Psoas muscle (tissue), 8 donors: ENCODE measurements around the gene BICD1. TPM values are rescaled to one million over a fixed set of nuclear protein-coding genes. Genes with fewer than 3 reads are reported as not detected.

ENCODE experiments used
- ATAC-seq, 4 donors: fragments of 200-7000 bp; cut with Tn5 transposase; one replicate each; pipeline ENCODE4 v1.9.1; 2020; ENCODE audit warnings: moderate library complexity in 3 of 4, mild to moderate bottlenecking in 2 of 4
- DNase-seq, 2 donors: peaks; one replicate each; pipeline ENCODE4 v3.0.0-alpha.2; 2020
- H3K27ac ChIP-seq: fragments of 200-600 bp; one replicate; pipeline ENCODE4 v1.8.0; 2022
- H3K27me3 ChIP-seq, 3 donors: fragments of 200-600 bp in 1 of 3; one replicate each; pipeline versions ENCODE4 v1.6.1 to v1.8.0; 2013 to 2022; ENCODE audit warnings: low read length in 2 of 3, mild to moderate bottlenecking in 2 of 3, moderate library complexity in 1 of 3; ENCODE audit not compliant: insufficient read depth in 3 of 3
- H3K36me3 ChIP-seq, 2 donors: fragments of 200-600 bp in 1 of 2; one replicate each; pipeline versions ENCODE4 v1.6.1 to v1.8.0; 2013 to 2022; ENCODE audit warnings: low read depth in 1 of 2, mild to moderate bottlenecking in 1 of 2, moderate library complexity in 1 of 2; ENCODE audit not compliant: insufficient read depth in 1 of 2
- H3K4me1 ChIP-seq: fragments of 200-600 bp; one replicate; pipeline ENCODE4 v1.8.0; 2022
- H3K4me3 ChIP-seq: fragments of 200-600 bp; one replicate; pipeline ENCODE4 v1.8.0; 2022; ENCODE audit warnings: mild to moderate bottlenecking
- H3K9me3 ChIP-seq: fragments of 200-600 bp; one replicate; pipeline ENCODE4 v1.8.0; 2022
- WGBS, 3 donors: extraction: QIAGEN DNeasy Blood & Tissue Kit; methylation state at CpG; one replicate each; pipeline versions ENCODE4 v1.1.6 to v1.1.7; 2013; 5-methylcytosine and 5-hydroxymethylcytosine counted together
- intact Hi-C, 2 donors: fragments of 100-400 bp; cut with DNase I; formaldehyde crosslinking; loops; one replicate each; pipeline versions ENCODE4 v1.11.0 to v1.14.2; 2022
- polyA plus RNA-seq, 3 donors: library from polyadenylated mRNA; stranded (reverse); fragments of 200-250 nt; gene quantifications; one replicate each; pipeline ENCODE4 v1.2.3, GENCODE V29; 2013
- total RNA-seq, 4 donors: library from RNA; stranded (reverse); fragmentation: NEBNext Ultra II Directional in 2 of 4; extraction: Animal tissue kit (Norgen Biotek cat#: 25700) in 2 of 4; gene quantifications; one replicate each; pipeline versions ENCODE4 v1.2.1 to v1.2.4, GENCODE V29; 2021 to 2023
- TF ChIP-seq, protein P1 (sequence below): fragments of 200-600 bp; IDR thresholded peaks from one replicate; pipeline ENCODE4 v1.8.0; 2022; ENCODE audit warnings: antibody characterized with exemption
- donor health status: healthy with polysubstance abuse.
- donor health status: DM: no; HTN: no; CAD: no; lungs with moderate emphysema.
- donor health status: Bipolar disorder and iron deficiency.
- donor health status: healthy.
- donor health status: DM: yes; HTN: yes; CAD: no.
- donor health status: DM: no; HTN: no; CAD: no.
- donor health status: DM: no; HTN: no; CAD: no.
- donor health status: DM: yes; HTN: yes; CAD: no.

The BICD1 gene
- total and polyA plus RNA-seq, 7 donors, result 0.55 to 9.8 (median 2.8) TPM

DNA sequence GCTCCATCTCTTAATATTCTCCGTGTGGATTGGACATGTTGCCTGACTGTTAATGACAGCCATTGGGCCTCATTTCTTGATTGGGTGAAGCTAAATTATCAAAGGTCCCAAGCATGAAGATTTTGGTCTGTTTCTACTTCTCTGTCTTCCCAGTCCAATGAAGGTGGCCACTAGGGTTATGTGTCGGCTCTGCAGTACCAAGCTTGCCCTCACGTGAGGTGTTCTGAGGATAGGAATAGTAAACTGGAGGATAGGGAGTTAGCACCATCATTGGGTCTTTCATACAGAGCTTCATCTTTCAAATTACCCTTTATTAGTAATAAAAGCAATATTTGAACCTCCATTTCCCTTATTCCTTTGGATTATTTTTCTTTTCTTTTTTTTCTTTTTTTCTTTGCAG lies 21.9 kb upstream of the BICD1 start:
- Histone ChIP-seq H3K27me3 (no peaks in the 10 kb centered on the region), H3K4me3 (no peak overlapping the region), H3K36me3 (no peaks in the 10 kb centered on the region), H3K27ac (no peak overlapping the region), H3K9me3 (no peaks in the 10 kb centered on the region), H3K4me1 (no peaks in the 10 kb centered on the region)
- TF ChIP-seq, protein P1, sequence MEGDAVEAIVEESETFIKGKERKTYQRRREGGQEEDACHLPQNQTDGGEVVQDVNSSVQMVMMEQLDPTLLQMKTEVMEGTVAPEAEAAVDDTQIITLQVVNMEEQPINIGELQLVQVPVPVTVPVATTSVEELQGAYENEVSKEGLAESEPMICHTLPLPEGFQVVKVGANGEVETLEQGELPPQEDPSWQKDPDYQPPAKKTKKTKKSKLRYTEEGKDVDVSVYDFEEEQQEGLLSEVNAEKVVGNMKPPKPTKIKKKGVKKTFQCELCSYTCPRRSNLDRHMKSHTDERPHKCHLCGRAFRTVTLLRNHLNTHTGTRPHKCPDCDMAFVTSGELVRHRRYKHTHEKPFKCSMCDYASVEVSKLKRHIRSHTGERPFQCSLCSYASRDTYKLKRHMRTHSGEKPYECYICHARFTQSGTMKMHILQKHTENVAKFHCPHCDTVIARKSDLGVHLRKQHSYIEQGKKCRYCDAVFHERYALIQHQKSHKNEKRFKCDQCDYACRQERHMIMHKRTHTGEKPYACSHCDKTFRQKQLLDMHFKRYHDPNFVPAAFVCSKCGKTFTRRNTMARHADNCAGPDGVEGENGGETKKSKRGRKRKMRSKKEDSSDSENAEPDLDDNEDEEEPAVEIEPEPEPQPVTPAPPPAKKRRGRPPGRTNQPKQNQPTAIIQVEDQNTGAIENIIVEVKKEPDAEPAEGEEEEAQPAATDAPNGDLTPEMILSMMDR, result no peak
- DNase-seq (no peak), ATAC-seq (no peak)
- intact Hi-C loops, result no loop called here
- 86 to 96% (median 92%) methylated on average over 3 of the region's 3 CpGs for WGBS, 3 donors

DNA sequence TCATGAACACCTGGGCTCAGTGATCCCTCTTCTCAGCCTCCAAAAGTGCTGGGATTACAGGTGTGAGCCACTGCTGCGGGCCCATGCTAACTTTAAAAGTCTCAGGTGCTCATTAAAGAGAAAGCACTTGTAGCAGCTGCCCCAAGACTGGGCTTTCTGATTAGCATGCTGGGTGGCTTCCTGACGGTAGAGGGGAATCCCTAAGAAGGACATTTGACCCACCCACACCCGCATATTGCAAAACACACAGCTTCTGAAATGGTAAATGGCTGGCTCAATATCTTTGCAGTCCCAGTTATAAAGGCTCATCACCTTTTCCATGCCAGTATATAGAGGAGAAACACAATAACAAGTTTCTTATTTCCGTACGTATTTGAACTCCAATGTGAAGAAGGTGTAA lies 19.3 kb upstream of the BICD1 start:
- no peak overlapping the region for H3K27ac ChIP-seq
- intact Hi-C loops, result no loop called here
- H3K36me3 ChIP-seq, result no peaks in the 10 kb centered on the region
- no peak overlapping the region for H3K4me3 ChIP-seq
- TF ChIP-seq, protein P1, result no peak
- 78 to 85% (median 84%) methylated on average over 5 of the region's 5 CpGs for WGBS, 3 donors
- H3K4me1 ChIP-seq, result no peaks in the 10 kb centered on the region
- ATAC-seq (no peak), DNase-seq (no peak)
- H3K9me3 ChIP-seq, result no peaks in the 10 kb centered on the region
- H3K27me3 ChIP-seq, result no peaks in the 10 kb centered on the region

DNA sequence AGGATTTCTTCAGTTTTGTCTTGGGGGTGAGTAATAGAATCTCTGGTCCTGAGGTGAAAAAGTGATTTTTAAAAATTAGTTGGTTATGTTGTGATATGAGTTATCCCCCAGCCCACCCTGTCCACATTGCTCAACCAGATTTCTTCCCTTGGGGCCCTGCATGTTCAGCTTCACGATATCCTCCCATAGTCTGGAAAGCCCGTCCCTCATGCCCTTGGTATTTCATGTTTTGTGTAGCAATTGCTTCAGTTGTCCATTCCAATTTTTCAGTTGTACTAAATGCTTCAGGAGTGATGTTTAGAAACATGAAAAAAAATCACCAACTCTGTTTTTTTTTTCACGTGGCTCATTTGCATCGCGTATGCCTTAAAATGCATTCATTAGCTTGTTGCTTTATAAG lies 17.5 kb upstream of the BICD1 start:
- no peak for ATAC-seq
- Histone ChIP-seq H3K4me1 (no peaks in the 10 kb centered on the region), H3K9me3 (no peaks in the 10 kb centered on the region), H3K36me3 (no peaks in the 10 kb centered on the region), H3K27me3 (no peaks in the 10 kb centered on the region), H3K4me3 (no peak overlapping the region), H3K27ac (no peak overlapping the region)
- intact Hi-C loops, result no loop called here
- TF ChIP-seq, protein P1, result no peak
- WGBS, 3 donors, result 78 to 81% (median 79%) methylated on average over 5 of the region's 5 CpGs
- no peak for DNase-seq

DNA sequence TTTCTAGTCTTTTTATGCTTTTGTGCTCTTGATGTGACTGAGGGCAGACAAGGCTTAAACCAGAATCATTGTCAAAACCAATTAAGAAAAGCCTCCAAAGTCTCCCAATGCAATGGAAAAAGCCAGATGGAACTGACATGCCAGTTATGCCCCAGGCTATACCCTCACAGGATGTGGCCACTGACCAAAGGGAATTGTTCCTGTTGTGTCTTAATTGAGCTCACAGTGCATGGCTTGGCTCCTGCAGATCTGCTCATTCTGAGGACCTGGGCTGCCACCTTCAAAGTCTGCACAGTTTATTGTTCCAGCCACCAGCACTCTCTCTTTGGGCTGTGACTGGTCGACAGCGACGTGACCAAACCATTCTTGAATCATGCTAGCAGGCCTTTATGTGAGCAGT lies 17.1 kb upstream of the BICD1 start:
- no peak overlapping the region for H3K4me3 ChIP-seq
- H3K9me3 ChIP-seq, result no peaks in the 10 kb centered on the region
- no peak for DNase-seq
- no peaks in the 10 kb centered on the region for H3K36me3 ChIP-seq
- no peak for ATAC-seq
- H3K27me3 ChIP-seq, result no peaks in the 10 kb centered on the region
- WGBS, 3 donors, result 70 to 82% (median 80%) methylated on average over 3 of the region's 3 CpGs
- intact Hi-C loops, result no loop called here
- TF ChIP-seq, protein P1, result no peak
- H3K27ac ChIP-seq, result no peak overlapping the region
- no peaks in the 10 kb centered on the region for H3K4me1 ChIP-seq

DNA sequence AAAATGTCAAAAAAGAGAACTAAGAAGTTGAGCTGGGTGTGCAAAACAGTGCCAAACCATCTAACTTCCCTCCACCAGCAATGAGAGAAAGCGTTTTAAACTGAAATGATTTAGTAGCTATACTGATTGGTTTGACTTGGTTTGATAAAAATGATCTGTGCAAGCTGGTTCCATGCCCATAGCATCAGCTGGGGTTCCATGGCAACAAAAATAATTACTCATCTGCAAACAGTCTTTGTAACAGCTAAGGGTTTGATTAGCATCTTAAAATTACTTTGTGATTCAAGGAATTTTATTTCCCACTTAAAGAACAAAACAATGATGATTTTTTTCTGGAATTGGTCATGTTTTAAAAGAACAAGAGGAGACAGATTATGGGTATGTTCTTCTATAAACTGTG lies 15.0 kb upstream of the BICD1 start:
- Histone ChIP-seq H3K27me3 (no peaks in the 10 kb centered on the region), H3K27ac (no peak overlapping the region), H3K4me1 (no peaks in the 10 kb centered on the region), H3K9me3 (no peaks in the 10 kb centered on the region), H3K4me3 (no peak overlapping the region), H3K36me3 (no peaks in the 10 kb centered on the region)
- no peak for ATAC-seq
- WGBS, 3 donors, result 42 to 71% (median 48%) methylated on average over 1 of the region's 1 CpG
- intact Hi-C loops, result no loop called here
- no peak for DNase-seq
- TF ChIP-seq, protein P1, result no peak
